Ovary (tissue), 9 donors: ENCODE measurements around the gene PTPN3. TPM values are rescaled to one million over a fixed set of nuclear protein-coding genes. Genes with fewer than 3 reads are reported as not detected.

ENCODE experiments used
- DNase-seq, 5 donors: peaks; one replicate each; pipeline ENCODE4 v3.0.0-alpha.2; 2019 to 2020
- H3K27ac ChIP-seq, 2 donors: fragments of 200-600 bp; one replicate each; pipeline versions ENCODE4 v1.5.1 to v1.8.0; 2019 to 2022
- H3K27me3 ChIP-seq: fragments of 200-600 bp; one replicate; pipeline ENCODE4 v1.8.0; 2022
- H3K36me3 ChIP-seq: fragments of 200-600 bp; sonication (generic); one replicate; pipeline ENCODE4 v1.5.1; 2019
- H3K4me1 ChIP-seq: one replicate; pipeline ENCODE4 v1.8.1; 2013; ENCODE audit warnings: mild to moderate bottlenecking, moderate library complexity; ENCODE audit not compliant: insufficient read depth
- H3K4me3 ChIP-seq: fragments of 200-600 bp; sonication (generic); one replicate; pipeline ENCODE4 v1.5.1; 2017
- H3K9me3 ChIP-seq, 2 donors: fragments of 200-600 bp in 1 of 2; sonication (generic) in 1 of 2; one replicate each; pipeline versions ENCODE4 v1.5.1 to v1.8.1; 2013 to 2019; ENCODE audit warnings: mild to moderate bottlenecking in 1 of 2, moderate library complexity in 1 of 2
- CTCF ChIP-seq, 3 donors: fragments of 450-650 bp in 2 of 3; fragments of 200-600 bp in 1 of 3; IDR thresholded peaks; one replicate each; pipeline versions ENCODE4 v1.5.1 to v1.8.0; 2016 to 2022; ENCODE audit warnings: antibody characterized with exemption in 3 of 3, mild to moderate bottlenecking in 1 of 3
- EP300 ChIP-seq: sonication (generic); formaldehyde crosslinking; IDR thresholded peaks from one replicate; pipeline ENCODE4 v1.6.1; 2017; ENCODE audit warnings: antibody characterized with exemption
- POLR2A ChIP-seq: fragments of 450-650 bp; IDR thresholded peaks from one replicate; pipeline ENCODE4 v1.6.1; 2017; ENCODE audit warnings: antibody characterized with exemption, mild to moderate bottlenecking, moderate library complexity
- WGBS, 3 donors: extraction: QIAGEN DNeasy Blood & Tissue Kit in 1 of 3; methylation state at CpG; one replicate each; pipeline versions ENCODE4 v1.1.5 to v1.1.7; 2013 to 2017; 5-methylcytosine and 5-hydroxymethylcytosine counted together
- intact Hi-C, 4 donors: fragments of 100-400 bp; cut with DNase I; formaldehyde crosslinking; loops; one replicate each; pipeline versions ENCODE4 v1.11.0 to v1.15.1; 2022 to 2023
- polyA plus RNA-seq, 2 donors: library from polyadenylated mRNA; stranded (reverse); fragments of 200-250 nt in 1 of 2; fragments of 350-450 nt in 1 of 2; fragmentation: Illumina TruSeq in 1 of 2; extraction: RNeasy Lipid Tissue Mini Kit (QIAGEN cat#74804) in 1 of 2; gene quantifications; one replicate each; pipeline ENCODE4 v1.2.3, GENCODE V29; 2013 to 2014
- total RNA-seq, 7 donors: library from RNA; depleted of rRNA in 2 of 7; stranded (reverse); fragments of >200 nt in 2 of 7; fragmentation: NEBNext Ultra II Directional in 3 of 7; extraction: Animal tissue kit (Norgen Biotek cat#: 25700) in 3 of 7; gene quantifications; one replicate each; pipeline versions ENCODE4 v1.1.0 to v1.2.4, GENCODE V29; 2016 to 2023
- donor health status: DM: no; HTN: no; CAD: no; lungs with moderate emphysema.
- donor health status: DM: no; HTN: no; CAD: no.
- donor health status: Bipolar disorder and iron deficiency.
- donor health status: DM: yes; HTN: yes; CAD: no.
- donor health status: DM: no; HTN: no; CAD: no.
- donor health status: DM: yes; HTN: yes; CAD: no.

PTPN3 gene
- total and polyA plus RNA-seq, 9 donors, result 0.20 to 17.8 (median 1.6) TPM

- Histone ChIP-seq H3K36me3 (no peaks in the 10 kb centered on the region), H3K4me1 (no peaks in the 10 kb centered on the region), H3K9me3 (no peaks in the 10 kb centered on the region), H3K4me3 (no peak overlapping the region), H3K27ac (no peak overlapping the region), H3K27me3 (no peaks in the 10 kb centered on the region)
- no peak for DNase-seq
- 78 to 90% (median 86%) methylated on average over 6 of the region's 6 CpGs for WGBS, 3 donors
- TF ChIP-seq POLR2A (no peak), EP300 (no peak), CTCF (IDR thresholded peaks at IDR 0.05) (no peak)
- intact Hi-C loops, result no loop called here
Observed at GRCh38 chr9:109399258-109399767, 98.8 kb downstream of the PTPN3 start.

- no peaks in the 10 kb centered on the region for H3K9me3 ChIP-seq
- H3K27ac ChIP-seq, result no peak overlapping the region
- H3K4me1 ChIP-seq, result peaks cover 2% of the 10 kb centered on the region
- TF ChIP-seq CTCF (IDR thresholded peaks at IDR 0.05) (no peak), POLR2A (no peak), EP300 (no peak)
- WGBS, 3 donors, result 13 to 41% (median 22%) methylated on average over 10 of the region's 10 CpGs
- DNase-seq, result no peak
- no peaks in the 10 kb centered on the region for H3K27me3 ChIP-seq
- intact Hi-C loops, result no loop called here
- no peak overlapping the region for H3K4me3 ChIP-seq
- H3K36me3 ChIP-seq, result no peaks in the 10 kb centered on the region
Observed at GRCh38 chr9:109391176-109391575, 106.9 kb downstream of the PTPN3 start.

GRCh38 chr9:109387856-109388255, 110.3 kb downstream of the PTPN3 start:
- intact Hi-C loops, result no loop called here
- DNase-seq, result no peak
- H3K9me3 ChIP-seq, result no peaks in the 10 kb centered on the region
- H3K36me3 ChIP-seq, result no peaks in the 10 kb centered on the region
- H3K27me3 ChIP-seq, result no peaks in the 10 kb centered on the region
- TF ChIP-seq POLR2A, result no peak
- TF ChIP-seq EP300, result no peak
- TF ChIP-seq CTCF (IDR thresholded peaks at IDR 0.05), result no peak
- WGBS, 3 donors, result 91 to 92% (median 92%) methylated on average over 6 of the region's 6 CpGs
- no peak overlapping the region for H3K4me3 ChIP-seq
- no peak overlapping the region for H3K27ac ChIP-seq
- H3K4me1 ChIP-seq, result peaks cover 2% of the 10 kb centered on the region

- Histone ChIP-seq H3K4me3 (no peak overlapping the region), H3K9me3 (no peaks in the 10 kb centered on the region), H3K27me3 (no peaks in the 10 kb centered on the region), H3K36me3 (no peaks in the 10 kb centered on the region), H3K27ac (no peak overlapping the region), H3K4me1 (peaks cover 2% of the 10 kb centered on the region)
- TF ChIP-seq POLR2A (no peak), EP300 (no peak), CTCF (IDR thresholded peaks at IDR 0.05) (no peak)
- no peak for DNase-seq
- WGBS, 3 donors, result 79 to 82% (median 79%) methylated on average over 3 of the region's 3 CpGs
- intact Hi-C loops, result no loop called here
Observed at GRCh38 chr9:109387206-109387605, 110.9 kb downstream of the PTPN3 start.
